Neural cell (in vitro differentiated cells): ENCODE measurements around the gene SPRR1B. TPM values are rescaled to one million over a fixed set of nuclear protein-coding genes. Genes with fewer than 3 reads are reported as not detected.
"Not testable (repeated sequence)": the region's sequence is repeated elsewhere in the genome, so short reads cannot be mapped to it uniquely, and the experiment has no call there.

Experiments used
- H2AFZ ChIP-seq: fragments of 200-600, 300-800 bp; sonication (generic), shearing (Covaris generic); 2 replicates; pipeline ENCODE4 v1.6.0; 2014; ENCODE audit warnings: low read depth, mild to moderate bottlenecking, antibody characterized with exemption, low read length, moderate library complexity
- H3F3A ChIP-seq: fragments of 200-600 bp; shearing (Covaris generic); 2 replicates; pipeline ENCODE4 v1.6.1; 2016; ENCODE audit warnings: mild to moderate bottlenecking, moderate library complexity, mixed read lengths, antibody characterized with exemption, low read length; ENCODE audit not compliant: insufficient read depth, poor library complexity, severe bottlenecking
- H3K27ac ChIP-seq: fragments of 200-600, 300-800 bp; sonication (generic), shearing (Covaris generic); 2 replicates; pipeline ENCODE4 v1.5.1; 2014; ENCODE audit warnings: mild to moderate bottlenecking, low read length, moderate library complexity
- H3K27me3 ChIP-seq: fragments of 300-800, 200-600 bp; sonication (generic), shearing (Covaris generic); 2 replicates; pipeline ENCODE4 v1.6.0; 2014; ENCODE audit warnings: mild to moderate bottlenecking, low read depth, low read length, moderate library complexity; ENCODE audit not compliant: insufficient read depth
- H3K36me3 ChIP-seq: fragments of 300-800, 200-600 bp; sonication (generic), shearing (Covaris generic); 2 replicates; pipeline ENCODE4 v1.5.1; 2014; ENCODE audit warnings: mild to moderate bottlenecking, antibody characterized with exemption, low read length, moderate library complexity; ENCODE audit not compliant: insufficient read depth
- H3K4me2 ChIP-seq: fragments of 300-800, 200-600 bp; sonication (generic), shearing (Covaris generic); 2 replicates; pipeline ENCODE4 v1.6.0; 2014; ENCODE audit warnings: mild to moderate bottlenecking, low read length
- H3K4me3 ChIP-seq: fragments of 300-800, 200-600 bp; sonication (generic), shearing (Covaris generic); 2 replicates; pipeline ENCODE4 v1.5.1; 2014; ENCODE audit warnings: mild to moderate bottlenecking, low read length, moderate library complexity
- H3K79me2 ChIP-seq: fragments of 200-600 bp; shearing (Covaris generic); replicated peaks from 2 replicates; pipeline ENCODE4 v1.6.0; 2014; ENCODE audit warnings: mild to moderate bottlenecking, low read length, moderate library complexity; ENCODE audit not compliant: insufficient read depth
- H3K9ac ChIP-seq: fragments of 300-800, 200-600 bp; sonication (generic), shearing (Covaris generic); 2 replicates; pipeline ENCODE4 v1.6.1; 2016; ENCODE audit warnings: mild to moderate bottlenecking, low read length, mixed read lengths
- H3K9me2 ChIP-seq: fragments of 200-600 bp; shearing (Covaris generic); 2 replicates; pipeline ENCODE4 v1.6.1; 2016; ENCODE audit warnings: mild to moderate bottlenecking, low read length, mixed read lengths; ENCODE audit not compliant: insufficient read depth
- H3K9me3 ChIP-seq: fragments of 200-600, 300-800 bp; sonication (generic), shearing (Covaris generic); 2 replicates; pipeline ENCODE4 v1.6.1; 2016; ENCODE audit warnings: mild to moderate bottlenecking, mixed run types, low read length, moderate library complexity, mixed read lengths
- H4K20me1 ChIP-seq: fragments of 200-600 bp; shearing (Covaris generic); 2 replicates; pipeline ENCODE4 v1.6.1; 2016; ENCODE audit warnings: mild to moderate bottlenecking, mixed run types; ENCODE audit not compliant: insufficient read depth
- EP300 ChIP-seq: fragments of 450-650 bp; conservative IDR thresholded peaks from 2 replicates; pipeline ENCODE4 v1.6.1; 2014; ENCODE audit warnings: antibody characterized with exemption, mild to moderate bottlenecking, moderate library complexity; ENCODE audit not compliant: poor library complexity, severe bottlenecking
- EZH2 ChIP-seq: fragments of 200-600, 300-800 bp; shearing (Covaris generic), sonication (generic); IDR thresholded peaks from 2 replicates; pipeline ENCODE4 v1.6.1; 2014; ENCODE audit warnings: antibody characterized with exemption, low read length, borderline replicate concordance, mild to moderate bottlenecking; ENCODE audit not compliant: insufficient read depth, poor library complexity, severe bottlenecking
- MXI1 ChIP-seq: fragments of 450-650 bp; conservative IDR thresholded peaks from 2 replicates; pipeline ENCODE4 v1.6.1; 2014; ENCODE audit warnings: antibody characterized with exemption, mild to moderate bottlenecking; ENCODE audit not compliant: poor library complexity, severe bottlenecking
- POLR2AphosphoS5 ChIP-seq: IDR thresholded peaks from 2 replicates; pipeline ENCODE4 v1.6.1; 2012
- RAD21 ChIP-seq: fragments of 450-650 bp; conservative IDR thresholded peaks from 2 replicates; pipeline ENCODE4 v1.6.1; 2014; ENCODE audit warnings: antibody characterized with exemption, mild to moderate bottlenecking, moderate library complexity
- SMC3 ChIP-seq: fragments of 450-650 bp; conservative IDR thresholded peaks from 2 replicates; pipeline ENCODE4 v1.6.1; 2014; ENCODE audit warnings: antibody characterized with exemption, mild to moderate bottlenecking, moderate library complexity; ENCODE audit not compliant: poor library complexity
- TAF1 ChIP-seq: IDR thresholded peaks from 2 replicates; pipeline ENCODE4 v1.6.1; 2012; ENCODE audit warnings: low read depth
- polyA plus RNA-seq: library from polyadenylated mRNA; depleted of rRNA; stranded (reverse); fragments of >200 nt; gene quantifications from 2 replicates; pipeline ENCODE4 v1.2.3, GENCODE V29; 2014
- TF ChIP-seq, protein P1 (sequence below): IDR thresholded peaks from 2 replicates; pipeline ENCODE4 v1.6.1; 2012; ENCODE audit warnings: borderline replicate concordance
- TF ChIP-seq, protein P2 (sequence below): fragments of 450-650 bp; IDR thresholded peaks from 2 replicates; pipeline ENCODE4 v1.5.1; 2014; ENCODE audit warnings: antibody characterized with exemption, mild to moderate bottlenecking, moderate library complexity; ENCODE audit not compliant: poor library complexity, severe bottlenecking

SPRR1B gene
- polyA plus RNA-seq, 1 donor from 2014 or later, result not detected

DNA sequence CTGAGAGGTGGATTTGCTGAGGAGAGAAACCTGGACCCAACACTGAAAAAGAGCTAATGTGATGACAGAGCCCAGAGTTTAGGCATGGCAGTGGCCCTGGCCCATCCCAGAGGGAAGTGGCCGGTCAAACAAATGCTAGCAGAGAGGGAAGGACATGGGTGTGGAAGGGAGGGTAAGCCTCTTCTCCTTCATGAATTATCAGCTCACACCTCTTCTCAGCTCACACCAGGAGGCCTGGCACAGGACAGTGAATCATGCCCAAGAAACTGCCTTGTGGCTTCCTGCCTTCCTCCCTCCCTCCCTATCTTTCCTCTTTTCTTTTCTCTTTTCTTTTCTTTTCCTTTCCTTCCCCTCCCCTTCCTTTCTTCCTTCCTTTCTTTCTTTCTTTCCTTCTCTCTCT is 30.7 kb upstream of the SPRR1B start:
- H3K27me3 ChIP-seq, result no peaks in the 10 kb centered on the region
- no peak overlapping the region for H3K27ac ChIP-seq
- no peaks in the 10 kb centered on the region for H3K36me3 ChIP-seq
- H3F3A ChIP-seq, result no peaks in the 10 kb centered on the region
- no peaks in the 10 kb centered on the region for H3K9me3 ChIP-seq
- H3K9ac ChIP-seq, result no peak overlapping the region
- no peak overlapping the region for H2AFZ ChIP-seq
- H4K20me1 ChIP-seq, result no peaks in the 10 kb centered on the region
- TF ChIP-seq TAF1 (no peak), POLR2AphosphoS5 (no peak), EP300 (no peak), EZH2 (no peak), RAD21 (no peak), MXI1 (no peak), SMC3 (no peak)
- TF ChIP-seq, protein P1, sequence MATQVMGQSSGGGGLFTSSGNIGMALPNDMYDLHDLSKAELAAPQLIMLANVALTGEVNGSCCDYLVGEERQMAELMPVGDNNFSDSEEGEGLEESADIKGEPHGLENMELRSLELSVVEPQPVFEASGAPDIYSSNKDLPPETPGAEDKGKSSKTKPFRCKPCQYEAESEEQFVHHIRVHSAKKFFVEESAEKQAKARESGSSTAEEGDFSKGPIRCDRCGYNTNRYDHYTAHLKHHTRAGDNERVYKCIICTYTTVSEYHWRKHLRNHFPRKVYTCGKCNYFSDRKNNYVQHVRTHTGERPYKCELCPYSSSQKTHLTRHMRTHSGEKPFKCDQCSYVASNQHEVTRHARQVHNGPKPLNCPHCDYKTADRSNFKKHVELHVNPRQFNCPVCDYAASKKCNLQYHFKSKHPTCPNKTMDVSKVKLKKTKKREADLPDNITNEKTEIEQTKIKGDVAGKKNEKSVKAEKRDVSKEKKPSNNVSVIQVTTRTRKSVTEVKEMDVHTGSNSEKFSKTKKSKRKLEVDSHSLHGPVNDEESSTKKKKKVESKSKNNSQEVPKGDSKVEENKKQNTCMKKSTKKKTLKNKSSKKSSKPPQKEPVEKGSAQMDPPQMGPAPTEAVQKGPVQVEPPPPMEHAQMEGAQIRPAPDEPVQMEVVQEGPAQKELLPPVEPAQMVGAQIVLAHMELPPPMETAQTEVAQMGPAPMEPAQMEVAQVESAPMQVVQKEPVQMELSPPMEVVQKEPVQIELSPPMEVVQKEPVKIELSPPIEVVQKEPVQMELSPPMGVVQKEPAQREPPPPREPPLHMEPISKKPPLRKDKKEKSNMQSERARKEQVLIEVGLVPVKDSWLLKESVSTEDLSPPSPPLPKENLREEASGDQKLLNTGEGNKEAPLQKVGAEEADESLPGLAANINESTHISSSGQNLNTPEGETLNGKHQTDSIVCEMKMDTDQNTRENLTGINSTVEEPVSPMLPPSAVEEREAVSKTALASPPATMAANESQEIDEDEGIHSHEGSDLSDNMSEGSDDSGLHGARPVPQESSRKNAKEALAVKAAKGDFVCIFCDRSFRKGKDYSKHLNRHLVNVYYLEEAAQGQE, result no peak
- TF ChIP-seq, protein P2, sequence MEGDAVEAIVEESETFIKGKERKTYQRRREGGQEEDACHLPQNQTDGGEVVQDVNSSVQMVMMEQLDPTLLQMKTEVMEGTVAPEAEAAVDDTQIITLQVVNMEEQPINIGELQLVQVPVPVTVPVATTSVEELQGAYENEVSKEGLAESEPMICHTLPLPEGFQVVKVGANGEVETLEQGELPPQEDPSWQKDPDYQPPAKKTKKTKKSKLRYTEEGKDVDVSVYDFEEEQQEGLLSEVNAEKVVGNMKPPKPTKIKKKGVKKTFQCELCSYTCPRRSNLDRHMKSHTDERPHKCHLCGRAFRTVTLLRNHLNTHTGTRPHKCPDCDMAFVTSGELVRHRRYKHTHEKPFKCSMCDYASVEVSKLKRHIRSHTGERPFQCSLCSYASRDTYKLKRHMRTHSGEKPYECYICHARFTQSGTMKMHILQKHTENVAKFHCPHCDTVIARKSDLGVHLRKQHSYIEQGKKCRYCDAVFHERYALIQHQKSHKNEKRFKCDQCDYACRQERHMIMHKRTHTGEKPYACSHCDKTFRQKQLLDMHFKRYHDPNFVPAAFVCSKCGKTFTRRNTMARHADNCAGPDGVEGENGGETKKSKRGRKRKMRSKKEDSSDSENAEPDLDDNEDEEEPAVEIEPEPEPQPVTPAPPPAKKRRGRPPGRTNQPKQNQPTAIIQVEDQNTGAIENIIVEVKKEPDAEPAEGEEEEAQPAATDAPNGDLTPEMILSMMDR, result no peak
- H3K4me3 ChIP-seq, result no peak overlapping the region
- no peak overlapping the region for H3K4me2 ChIP-seq
- H3K79me2 ChIP-seq, result no peaks in the 10 kb centered on the region
- no peaks in the 10 kb centered on the region for H3K9me2 ChIP-seq

DNA sequence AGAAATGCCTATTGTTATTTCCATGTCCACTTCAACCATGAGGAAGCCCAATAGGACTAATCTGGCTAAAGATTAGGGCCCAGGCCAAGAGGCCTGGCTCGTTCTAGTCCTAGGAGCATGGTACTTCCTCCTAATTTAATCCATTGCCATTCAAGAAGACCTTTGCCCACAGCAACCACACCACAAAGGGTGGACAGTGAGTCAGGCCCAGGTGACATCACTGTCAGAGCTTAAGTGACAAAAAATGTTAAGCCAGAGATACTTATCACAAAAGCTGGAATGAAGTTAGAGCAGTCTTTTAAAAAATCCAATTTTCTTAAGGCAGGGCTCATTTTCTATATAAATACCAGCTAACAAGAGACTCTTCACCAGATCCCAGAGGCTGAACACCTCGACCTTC is 29.6 kb upstream of the SPRR1B start, which contains the start of gene SPRR3:
SPRR3 (plus strand) TSS at position 368 of the 400 bp plus-strand sequence. CDS start 1,272 bp downstream, outside the sequence.
- H3F3A ChIP-seq, result no peaks in the 10 kb centered on the region
- no peak within 1 kb of the TSS for H3K4me2 ChIP-seq
- no peak within 1 kb of the TSS for H2AFZ ChIP-seq
- no peaks in the 10 kb centered on the region for H3K9me3 ChIP-seq
- H3K9me2 ChIP-seq, result no peaks in the 10 kb centered on the region
- H3K36me3 ChIP-seq, result no peaks in the 10 kb centered on the region
- H3K79me2 ChIP-seq, result no peaks in the 10 kb centered on the region
- no peak within 1 kb of the TSS for H3K4me3 ChIP-seq
- H3K9ac ChIP-seq, result no peak within 1 kb of the TSS
- TF ChIP-seq RAD21 (no peak), SMC3 (no peak), EP300 (no peak), EZH2 (no peak), POLR2AphosphoS5 (no peak), MXI1 (no peak), TAF1 (no peak)
- TF ChIP-seq, protein P2, result no peak
- TF ChIP-seq, protein P1, result no peak
- H3K27me3 ChIP-seq, result no peaks in the 10 kb centered on the region
- no peak within 1 kb of the TSS for H3K27ac ChIP-seq
- H4K20me1 ChIP-seq, result no peaks in the 10 kb centered on the region

DNA sequence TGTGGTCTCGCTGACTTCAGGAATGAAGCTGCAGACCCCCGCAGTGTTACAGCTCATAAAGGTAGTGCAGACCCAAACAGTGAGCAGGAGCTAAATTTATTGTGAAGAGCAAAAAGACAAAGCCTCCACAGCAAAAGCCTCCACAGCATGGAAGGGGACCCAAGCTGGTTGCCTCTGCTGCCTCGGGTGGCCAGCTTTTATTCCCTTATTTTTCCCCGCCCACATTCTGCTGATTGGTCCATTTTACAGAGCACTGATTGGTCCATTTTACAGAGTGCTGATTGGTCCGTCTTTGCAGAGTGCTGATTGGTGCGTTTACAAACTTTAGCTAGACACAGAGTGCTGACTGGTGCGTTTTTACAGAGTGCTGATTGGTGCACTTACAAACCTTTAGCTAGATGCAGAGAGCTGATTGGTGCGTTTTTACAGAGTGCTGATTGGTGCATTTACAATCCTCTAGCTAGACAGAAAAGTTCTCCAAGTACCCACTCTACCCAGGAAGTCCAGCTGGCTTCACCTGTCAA is 19.7 kb upstream of the SPRR1B start:
- H4K20me1 ChIP-seq, H3K4me3 ChIP-seq, H3K9me2 ChIP-seq, H3K9ac ChIP-seq, H3K79me2 ChIP-seq, H2AFZ ChIP-seq, H3K9me3 ChIP-seq, H3K4me2 ChIP-seq, H3K27me3 ChIP-seq, H3K36me3 ChIP-seq, H3K27ac ChIP-seq, H3F3A ChIP-seq: not testable (repeated sequence)
